SU-DHL-6 (cell line): ENCODE results near the gene ZNF304.

Source experiments
- H2AFZ ChIP-seq: fragments of 200-600 bp; sonication (generic); 2 replicates; pipeline ENCODE4 v1.6.1; 2014; ENCODE audit warnings: low read depth, mild to moderate bottlenecking, moderate library complexity, mixed read lengths, antibody characterized with exemption, low read length; ENCODE audit not compliant: severe bottlenecking
- H3F3A ChIP-seq: fragments of 200-600 bp; shearing (Covaris generic); 2 replicates; pipeline ENCODE4 v1.6.0; 2016; ENCODE audit warnings: antibody characterized with exemption, mild to moderate bottlenecking; ENCODE audit not compliant: insufficient read depth
- H3K27ac ChIP-seq: fragments of 200-600 bp; sonication (generic); 2 replicates; pipeline ENCODE4 v1.5.1; 2016; ENCODE audit warnings: low read depth, mild to moderate bottlenecking, low read length, moderate library complexity, mixed read lengths
- H3K27me3 ChIP-seq: fragments of 200-600 bp; sonication (generic), shearing (Covaris generic); 2 replicates; pipeline ENCODE4 v1.6.0; 2014; ENCODE audit warnings: mild to moderate bottlenecking, low read length
- H3K36me3 ChIP-seq: fragments of 200-600 bp; sonication (generic); 2 replicates; pipeline ENCODE4 v1.6.1; 2014; ENCODE audit warnings: mild to moderate bottlenecking, low read length, mixed read lengths
- H3K4me2 ChIP-seq: fragments of 300-600, 200-600 bp; shearing (Covaris generic), sonication (generic); 2 replicates; pipeline ENCODE4 v1.6.0; 2014; ENCODE audit warnings: low read length, low read depth, mild to moderate bottlenecking; ENCODE audit not compliant: poor library complexity, severe bottlenecking
- H3K4me3 ChIP-seq: fragments of 200-600 bp; sonication (generic); 2 replicates; pipeline ENCODE4 v1.5.1; 2014; ENCODE audit warnings: antibody characterized with exemption, low read length, mild to moderate bottlenecking, mixed read lengths; ENCODE audit not compliant: insufficient read depth, poor library complexity, severe bottlenecking
- H3K79me2 ChIP-seq: fragments of 200-600 bp; sonication (generic); 2 replicates; pipeline ENCODE4 v1.6.1; 2014; ENCODE audit warnings: mild to moderate bottlenecking, low read length, moderate library complexity; ENCODE audit not compliant: insufficient read depth
- H3K9ac ChIP-seq: fragments of 200-600 bp; sonication (generic); 2 replicates; pipeline ENCODE4 v1.7.0; 2014; ENCODE audit warnings: mild to moderate bottlenecking, low read length
- H3K9me2 ChIP-seq: fragments of 200-600 bp; sonication (generic); replicated peaks from 2 replicates; pipeline ENCODE4 v1.6.1; 2014; ENCODE audit warnings: low read length; ENCODE audit not compliant: insufficient read depth
- H3K9me3 ChIP-seq: fragments of 200-600 bp; sonication (generic); 2 replicates; pipeline ENCODE4 v1.6.1; 2014; ENCODE audit warnings: low read length, mixed read lengths; ENCODE audit not compliant: insufficient read depth
- H4K20me1 ChIP-seq: fragments of 200-600 bp; sonication (generic); 2 replicates; pipeline ENCODE4 v1.6.1; 2014; ENCODE audit warnings: low read depth, mild to moderate bottlenecking, antibody characterized with exemption, low read length, moderate library complexity, mixed read lengths
- CTCF ChIP-seq: fragments of 200-600 bp; sonication (generic); IDR thresholded peaks from one replicate; pipeline ENCODE4 v1.5.1; 2017; ENCODE audit warnings: antibody characterized with exemption, mild to moderate bottlenecking, low read length, moderate library complexity; ENCODE audit not compliant: insufficient read depth, poor library complexity, severe bottlenecking
- EZH2phosphoT487 ChIP-seq: fragments of 200-600 bp; sonication (generic), shearing (Covaris generic); conservative IDR thresholded peaks from 2 replicates; pipeline ENCODE4 v1.6.1; 2018; ENCODE audit warnings: mild to moderate bottlenecking, antibody characterized with exemption, low read length, moderate library complexity, mixed read lengths

Gene ZNF304

GRCh38 chr19:57338877-57339276, 12.2 kb upstream of the ZNF304 start:
- Histone ChIP-seq H3K4me3 (no peak overlapping the region), H3K27ac (no peak overlapping the region), H3K4me2 (no peak overlapping the region), H3K9me3 (no peaks in the 10 kb centered on the region), H3K36me3 (no peaks in the 10 kb centered on the region), H3K79me2 (no peaks in the 10 kb centered on the region), H3K9ac (no peak overlapping the region), H3K27me3 (no peaks in the 10 kb centered on the region), H3F3A (no peaks in the 10 kb centered on the region), H4K20me1 (no peaks in the 10 kb centered on the region), H3K9me2 (no peaks in the 10 kb centered on the region), H2AFZ (no peak overlapping the region)
- no peak for TF ChIP-seq CTCF
- no peak for TF ChIP-seq EZH2phosphoT487

GRCh38 chr19:57342582-57342981, 8.5 kb upstream of the ZNF304 start:
- Histone ChIP-seq H3F3A (no peaks in the 10 kb centered on the region), H3K9me2 (no peaks in the 10 kb centered on the region), H3K4me3 (no peak overlapping the region), H3K27ac (no peak overlapping the region), H2AFZ (no peak overlapping the region), H4K20me1 (peaks cover 3% of the 10 kb centered on the region; the same call in 1 of the 2 replicates), H3K27me3 (no peaks in the 10 kb centered on the region), H3K79me2 (no peaks in the 10 kb centered on the region), H3K4me2 (no peak overlapping the region), H3K9me3 (no peaks in the 10 kb centered on the region), H3K36me3 (no peaks in the 10 kb centered on the region), H3K9ac (no peak overlapping the region)
- TF ChIP-seq CTCF (no peak), EZH2phosphoT487 (no peak)

- H4K20me1 ChIP-seq = peaks cover 3% of the 10 kb centered on the region; the same call in 1 of the 2 replicates
- H3K27me3 ChIP-seq = no peaks in the 10 kb centered on the region
- H3F3A ChIP-seq = no peaks in the 10 kb centered on the region
- H3K79me2 ChIP-seq = peaks cover 14% of the 10 kb centered on the region
- TF ChIP-seq EZH2phosphoT487 (no peak), CTCF (no peak)
- H3K4me3 ChIP-seq = no peak overlapping the region
- no peaks in the 10 kb centered on the region for H3K36me3 ChIP-seq
- no peak overlapping the region for H3K4me2 ChIP-seq
- no peak overlapping the region for H3K27ac ChIP-seq
- no peaks in the 10 kb centered on the region for H3K9me2 ChIP-seq
- no peak overlapping the region for H2AFZ ChIP-seq
- no peaks in the 10 kb centered on the region for H3K9me3 ChIP-seq
- no peak overlapping the region for H3K9ac ChIP-seq
Measured at GRCh38 chr19:57348136-57348535, 2.9 kb upstream of the ZNF304 start.
